Effector memory CD4-positive, alpha-beta T cell (primary cell): ENCODE data around the gene ADD2.
"Not testable (repeated sequence)": the region's sequence is repeated elsewhere in the genome, so short reads cannot be mapped to it uniquely, and the experiment has no call there.

Source experiments
- DNase-seq, 3 donors: peaks; one replicate each; pipeline ENCODE4 v3.0.0-alpha.2; 2020
- H3K27ac ChIP-seq: 2 replicates; pipeline ENCODE4 v1.7.0; 2013; ENCODE audit warnings: mild to moderate bottlenecking, low read length, moderate library complexity; ENCODE audit not compliant: insufficient read depth, poor library complexity, severe bottlenecking
- H3K27me3 ChIP-seq: replicated peaks from 2 replicates; pipeline ENCODE4 v1.7.0; 2013; ENCODE audit warnings: mild to moderate bottlenecking, low read length; ENCODE audit not compliant: insufficient read depth, control insufficient read depth, poor library complexity, severe bottlenecking
- H3K36me3 ChIP-seq: 2 replicates; pipeline ENCODE4 v1.7.0; 2013; ENCODE audit warnings: mild to moderate bottlenecking, low read length, moderate library complexity; ENCODE audit not compliant: control insufficient read depth, insufficient read depth
- H3K4me1 ChIP-seq: 2 replicates; pipeline ENCODE4 v1.7.0; 2013; ENCODE audit warnings: low read length, mild to moderate bottlenecking; ENCODE audit not compliant: control insufficient read depth, insufficient read depth, poor library complexity, severe bottlenecking
- H3K4me3 ChIP-seq: 2 replicates; pipeline ENCODE4 v1.7.0; 2013; ENCODE audit warnings: low read length, low read depth, mild to moderate bottlenecking; ENCODE audit not compliant: insufficient read depth, poor library complexity, severe bottlenecking
- H3K9me3 ChIP-seq: 2 replicates; pipeline ENCODE4 v1.7.0; 2013; ENCODE audit warnings: mild to moderate bottlenecking, low read length, moderate library complexity; ENCODE audit not compliant: control insufficient read depth

The ADD2 gene

DNA sequence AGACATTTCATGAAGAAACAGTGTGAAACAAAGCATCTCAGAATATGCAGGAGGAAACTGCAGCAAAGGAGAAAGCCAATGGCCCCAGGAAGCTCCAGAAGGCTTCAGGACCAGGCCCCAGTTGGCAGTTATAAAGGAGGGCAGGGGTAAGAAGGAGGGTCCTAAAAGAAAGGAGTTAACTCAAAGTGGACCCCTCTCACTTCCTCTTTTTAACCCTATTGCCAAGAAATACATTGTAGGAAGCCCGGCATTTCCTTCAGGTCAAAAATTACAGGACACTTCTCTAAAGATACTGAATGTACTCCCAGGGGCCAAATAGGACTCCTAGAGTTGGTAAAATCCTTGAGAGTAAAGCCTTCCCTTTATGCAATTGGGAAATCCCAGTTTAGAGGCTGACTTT lies 137.2 kb downstream of the ADD2 start:
- Histone ChIP-seq H3K36me3 (no peaks in the 10 kb centered on the region), H3K4me3 (no peak overlapping the region), H3K9me3 (no peaks in the 10 kb centered on the region), H3K4me1 (no peaks in the 10 kb centered on the region), H3K27me3 (no peaks in the 10 kb centered on the region), H3K27ac (no peak overlapping the region)
- DNase-seq, result no peak

GRCh38 chr2:70627211-70627898 lies 140.6 kb downstream of the ADD2 start:
- H3K36me3 ChIP-seq, result no peaks in the 10 kb centered on the region
- no peaks in the 10 kb centered on the region for H3K9me3 ChIP-seq
- no peaks in the 10 kb centered on the region for H3K4me1 ChIP-seq
- H3K27me3 ChIP-seq, result no peaks in the 10 kb centered on the region
- DNase-seq, result no peak
- H3K4me3 ChIP-seq, result no peak overlapping the region
- H3K27ac ChIP-seq, result no peak overlapping the region

DNA sequence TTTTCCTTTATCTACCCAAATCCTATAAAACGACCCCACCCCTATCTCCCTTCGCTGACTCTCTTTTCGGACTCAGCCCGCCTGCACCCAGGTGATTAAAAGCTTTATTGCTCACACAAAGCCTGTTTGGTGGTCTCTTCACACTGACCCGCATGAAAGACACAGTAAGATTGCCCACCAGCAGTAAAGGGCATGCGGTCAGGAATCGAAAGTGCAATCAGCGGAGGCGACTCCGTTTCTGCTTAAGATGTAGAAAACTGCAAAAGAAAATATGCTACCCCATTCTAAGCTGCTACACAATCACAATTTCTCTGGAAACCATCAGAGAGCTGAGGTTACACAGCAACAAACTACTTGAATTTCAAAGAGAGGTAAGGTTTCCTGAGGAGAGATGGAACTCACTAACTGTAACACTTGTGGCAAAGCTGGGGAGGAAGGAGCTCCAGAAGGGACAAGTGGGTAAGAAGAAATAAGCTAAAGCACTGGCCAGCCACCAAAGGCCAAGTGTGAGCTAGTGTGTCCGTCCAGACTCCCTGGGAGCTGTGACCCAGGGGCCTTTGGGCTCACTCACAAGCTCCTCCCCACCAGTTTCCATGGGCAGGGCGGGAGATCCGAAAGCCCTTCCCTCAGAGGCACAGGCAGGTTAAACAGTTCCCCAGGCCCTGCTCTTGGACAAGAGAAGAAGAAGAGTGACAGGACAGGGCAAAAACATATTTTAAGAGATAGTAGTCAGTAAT lies 141.6 kb downstream of the ADD2 start:
- H3K9me3 ChIP-seq, result no peaks in the 10 kb centered on the region
- no peaks in the 10 kb centered on the region for H3K4me1 ChIP-seq
- no peaks in the 10 kb centered on the region for H3K27me3 ChIP-seq
- no peak overlapping the region for H3K27ac ChIP-seq
- H3K4me3 ChIP-seq, result no peak overlapping the region
- H3K36me3 ChIP-seq, result no peaks in the 10 kb centered on the region
- no peak for DNase-seq

DNA sequence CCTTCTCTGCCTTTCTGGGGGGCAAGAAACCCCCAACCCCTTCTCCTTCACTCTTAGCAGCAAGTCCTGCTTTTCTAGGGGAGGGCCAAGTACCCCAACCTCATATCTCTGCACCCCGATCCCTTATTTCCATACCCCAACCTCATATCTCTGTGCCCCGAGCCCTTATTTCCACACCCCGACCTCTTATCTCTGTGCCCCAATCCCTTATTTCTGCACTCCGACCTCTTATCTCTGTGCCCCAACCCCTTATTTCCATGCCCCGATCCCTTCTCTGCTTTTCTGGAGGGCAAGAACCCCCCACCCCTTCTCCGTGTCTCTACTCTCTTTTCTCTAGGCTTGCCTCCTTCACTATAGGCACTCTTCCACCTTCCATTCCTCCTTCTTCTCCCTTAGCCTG lies 146.5 kb downstream of the ADD2 start:
- not testable (repeated sequence) for H3K27me3 ChIP-seq, H3K4me1 ChIP-seq, DNase-seq, H3K4me3 ChIP-seq, H3K27ac ChIP-seq, H3K9me3 ChIP-seq, H3K36me3 ChIP-seq

DNA sequence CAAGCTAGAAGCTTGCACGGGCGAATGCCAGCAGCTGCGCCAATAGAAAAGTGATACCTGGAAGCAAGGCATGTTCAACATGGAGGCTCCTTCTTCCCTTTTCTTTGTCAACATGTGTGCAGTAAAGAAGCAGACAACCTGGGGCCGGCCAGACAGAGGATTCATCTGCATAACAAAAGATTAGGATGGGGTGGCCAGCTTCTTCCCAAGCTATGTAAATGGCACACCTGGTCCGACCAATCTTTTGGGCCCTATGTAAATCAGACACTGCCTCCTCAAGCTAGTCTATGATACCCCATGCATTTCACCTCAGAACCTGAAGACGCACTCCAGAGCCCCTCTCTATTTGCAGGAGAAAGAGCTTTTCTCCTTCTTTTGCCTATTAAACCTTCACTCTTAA lies 148.0 kb downstream of the ADD2 start:
- H3K27ac ChIP-seq, result no peak overlapping the region
- DNase-seq, result no peak
- H3K27me3 ChIP-seq, result no peaks in the 10 kb centered on the region
- no peak overlapping the region for H3K4me3 ChIP-seq
- H3K9me3 ChIP-seq, result no peaks in the 10 kb centered on the region
- no peaks in the 10 kb centered on the region for H3K4me1 ChIP-seq
- H3K36me3 ChIP-seq, result no peaks in the 10 kb centered on the region

- Histone ChIP-seq H3K27me3 (no peaks in the 10 kb centered on the region), H3K27ac (no peak overlapping the region), H3K9me3 (no peaks in the 10 kb centered on the region), H3K36me3 (no peaks in the 10 kb centered on the region), H3K4me1 (no peaks in the 10 kb centered on the region), H3K4me3 (no peak overlapping the region)
- no peak for DNase-seq
Measured at GRCh38 chr2:70619167-70619566, 148.8 kb downstream of the ADD2 start.

GRCh38 chr2:70616168-70616694 lies 151.8 kb downstream of the ADD2 start:
- H3K27me3 ChIP-seq, result no peaks in the 10 kb centered on the region
- DNase-seq, result no peak
- no peaks in the 10 kb centered on the region for H3K36me3 ChIP-seq
- no peaks in the 10 kb centered on the region for H3K4me1 ChIP-seq
- H3K4me3 ChIP-seq, result no peak overlapping the region
- H3K9me3 ChIP-seq, result no peaks in the 10 kb centered on the region
- no peak overlapping the region for H3K27ac ChIP-seq

DNA sequence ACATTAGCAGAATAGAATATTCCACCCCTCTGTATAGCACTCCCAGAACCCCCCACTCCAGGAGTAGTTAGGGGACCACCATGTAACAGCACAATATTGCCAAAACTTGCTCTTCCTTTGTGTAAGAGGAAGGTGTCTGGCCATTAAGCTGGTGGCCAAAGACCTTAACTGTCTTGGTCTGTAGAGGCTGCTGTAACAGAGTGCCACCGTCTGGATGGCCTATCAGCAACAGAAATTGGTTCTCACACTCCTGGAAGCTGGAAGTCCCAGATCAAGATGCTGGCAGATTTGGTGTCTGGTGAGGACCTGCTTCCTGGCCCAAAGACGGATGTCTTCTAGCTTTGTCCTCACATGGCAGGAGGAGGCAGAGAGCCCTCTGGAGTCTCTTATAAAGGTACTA lies 152.8 kb downstream of the ADD2 start:
- Histone ChIP-seq H3K4me1 (no peaks in the 10 kb centered on the region), H3K27ac (no peak overlapping the region), H3K27me3 (no peaks in the 10 kb centered on the region), H3K4me3 (no peak overlapping the region), H3K9me3 (no peaks in the 10 kb centered on the region), H3K36me3 (no peaks in the 10 kb centered on the region)
- no peak for DNase-seq

DNA sequence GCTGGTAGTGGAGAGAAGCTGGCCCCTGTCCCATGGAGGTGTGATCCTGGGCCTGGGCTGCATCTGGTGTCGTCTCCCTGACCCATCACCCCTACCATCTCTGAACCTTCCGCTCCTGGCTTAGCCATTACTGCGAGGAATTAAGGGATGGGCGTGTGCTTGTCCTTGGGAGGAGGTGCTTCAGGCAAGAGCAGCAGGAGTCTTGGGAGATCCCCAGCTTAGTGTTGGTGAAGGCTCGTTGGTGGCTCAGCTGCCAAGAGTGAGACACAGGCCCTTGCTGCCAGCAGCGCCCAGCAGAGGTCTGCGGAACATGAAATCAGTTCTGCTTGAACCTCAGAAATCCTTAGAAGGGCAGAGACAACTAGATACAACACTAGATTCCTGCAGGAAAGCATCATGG lies 154.5 kb downstream of the ADD2 start:
- Histone ChIP-seq H3K27me3 (no peaks in the 10 kb centered on the region), H3K4me3 (no peak overlapping the region)

DNA sequence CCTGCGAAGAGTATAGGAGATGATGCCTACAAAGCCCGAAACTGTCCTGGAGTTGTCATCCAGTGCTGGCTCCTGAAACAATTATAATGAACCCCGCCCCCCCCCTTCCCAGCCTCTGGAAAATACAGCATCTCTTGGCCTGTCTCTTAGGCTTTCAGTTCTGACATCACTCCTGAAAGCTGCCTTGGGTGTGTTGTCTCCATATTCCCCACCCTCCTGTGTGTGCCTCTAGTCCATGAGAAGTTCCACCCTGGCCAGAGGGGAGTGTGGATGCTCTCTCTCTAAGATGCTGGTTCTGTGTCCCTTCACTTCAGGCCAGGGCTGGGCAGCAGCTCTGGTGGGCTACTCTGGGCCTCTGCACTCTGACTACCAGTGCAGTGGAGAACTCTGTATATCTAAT lies 155.4 kb downstream of the ADD2 start:
- H3K27ac ChIP-seq, result no peak overlapping the region
- H3K4me3 ChIP-seq, result no peak overlapping the region
- DNase-seq, result no peak
- no peaks in the 10 kb centered on the region for H3K4me1 ChIP-seq
- no peaks in the 10 kb centered on the region for H3K27me3 ChIP-seq
- no peaks in the 10 kb centered on the region for H3K9me3 ChIP-seq
- H3K36me3 ChIP-seq, result no peaks in the 10 kb centered on the region

More for the DNA sequence above, 154.5 kb downstream of the ADD2 start:
- DNase-seq, result no peak
- Histone ChIP-seq H3K27ac (no peak overlapping the region), H3K4me1 (no peaks in the 10 kb centered on the region), H3K9me3 (no peaks in the 10 kb centered on the region), H3K36me3 (no peaks in the 10 kb centered on the region)
